Embryonic facial prominence (tissue), 1 donor: Measurements from ENCODE around the gene MIGA2.

ENCODE experiments used
- DNase-seq: peaks from one replicate; pipeline ENCODE4 v3.0.0-alpha.2; 2016; ENCODE audit errors: extremely low spot score

MIGA2 gene

GRCh38 chr9:129037767-129038098 lies 1.3 kb downstream of the MIGA2 start:
- no peak for DNase-seq

GRCh38 chr9:129038109-129038852 lies 1.9 kb downstream of the MIGA2 start:
- DNase-seq: no peak

GRCh38 chr9:129040113-129040643 lies 3.8 kb downstream of the MIGA2 start:
- DNase-seq: no peak

- DNase-seq: no peak
These were observed 5.6 kb downstream of the MIGA2 start for GRCh38 chr9:129042016-129042415.

- no peak for DNase-seq
These were observed 16.2 kb downstream of the MIGA2 start for GRCh38 chr9:129052592-129052991.

GRCh38 chr9:129053020-129053419 lies 16.6 kb downstream of the MIGA2 start:
- DNase-seq: no peak

- no peak for DNase-seq
These were observed 17.9 kb downstream of the MIGA2 start for GRCh38 chr9:129054163-129054851.

- DNase-seq: no peak
These were observed 22.8 kb downstream of the MIGA2 start for GRCh38 chr9:129058965-129059795.

GRCh38 chr9:129059796-129060785 lies 23.7 kb downstream of the MIGA2 start:
- no peak for DNase-seq

GRCh38 chr9:129060991-129061390 lies 24.6 kb downstream of the MIGA2 start:
- DNase-seq: no peak

- DNase-seq: no peak
These were observed 26.6 kb downstream of the MIGA2 start for GRCh38 chr9:129063061-129063460.

GRCh38 chr9:129064499-129064908 lies 28.1 kb downstream of the MIGA2 start:
- DNase-seq: no peak

- DNase-seq: no peak
These were observed 31.7 kb downstream of the MIGA2 start for GRCh38 chr9:129068110-129068509.

- DNase-seq: no peak
These were observed 32.8 kb downstream of the MIGA2 start for GRCh38 chr9:129068990-129069861.

GRCh38 chr9:129069862-129070641 lies 33.6 kb downstream of the MIGA2 start:
- no peak for DNase-seq

- no peak for DNase-seq
These were observed 34.5 kb downstream of the MIGA2 start for GRCh38 chr9:129070696-129071525.

GRCh38 chr9:129071526-129072126 lies 35.2 kb downstream of the MIGA2 start:
- no peak for DNase-seq

- no peak for DNase-seq
These were observed 35.7 kb downstream of the MIGA2 start for GRCh38 chr9:129072171-129072570.
